SK-N-MC (cell line): ENCODE data around the gene LARGE1.

Source experiments
- EZH2 ChIP-seq: fragments of 200-600 bp; sonication (generic); IDR thresholded peaks from one replicate; pipeline ENCODE4 v1.6.1; 2017; ENCODE audit warnings: antibody characterized with exemption
- FOXP2 ChIP-seq: optimal IDR thresholded peaks from 2 replicates; pipeline ENCODE3; 2011; ENCODE audit warnings: mild to moderate bottlenecking, moderate library complexity; ENCODE audit not compliant: insufficient read depth; ENCODE audit errors: extremely low read length, control extremely low read depth
- POLR2AphosphoS5 ChIP-seq: IDR thresholded peaks from 2 replicates; pipeline ENCODE4 v1.6.1; 2012; ENCODE audit warnings: mild to moderate bottlenecking, low read depth, low read length, borderline replicate concordance

- TF ChIP-seq POLR2AphosphoS5: no peak
- TF ChIP-seq EZH2: no peak
- no peak for TF ChIP-seq FOXP2
Measured at GRCh38 chr22:33584152-33584551, 336.1 kb downstream of the LARGE1 start.
